IPS DF 19.7 (cell line): Measurements from ENCODE around the gene KLHDC2.
"Not testable (repeated sequence)": the region's sequence is repeated elsewhere in the genome, so short reads cannot be mapped to it uniquely, and the experiment has no call there.

Experiments
- DNase-seq: peaks from one replicate; pipeline ENCODE4 v3.0.0-alpha.2; 2013; ENCODE audit warnings: low read depth, low spot score

KLHDC2 gene

GRCh38 chr14:49781040-49781439 is 13.1 kb downstream of the KLHDC2 start:
- DNase-seq = not testable (repeated sequence)

- no peak for DNase-seq
Observed at GRCh38 chr14:49783394-49784014, 15.6 kb downstream of the KLHDC2 start.

GRCh38 chr14:49786315-49786714 is 18.4 kb downstream of the KLHDC2 start:
- no peak for DNase-seq

- no peak for DNase-seq
Observed at GRCh38 chr14:49792618-49793017, 24.7 kb downstream of the KLHDC2 start.

GRCh38 chr14:49796025-49796424 is 28.1 kb downstream of the KLHDC2 start:
- no peak for DNase-seq

GRCh38 chr14:49808780-49809179 is 40.8 kb downstream of the KLHDC2 start:
- no peak for DNase-seq

- not testable (repeated sequence) for DNase-seq
Observed at GRCh38 chr14:49816118-49816517, 48.2 kb downstream of the KLHDC2 start.

GRCh38 chr14:49816844-49817243 is 48.9 kb downstream of the KLHDC2 start:
- DNase-seq = no peak

- DNase-seq = no peak
Observed at GRCh38 chr14:49820176-49820575, 52.2 kb downstream of the KLHDC2 start.

GRCh38 chr14:49828640-49829039 is 60.7 kb downstream of the KLHDC2 start:
- DNase-seq = no peak
